ENCODE data around the gene SLC66A1. TPM values are rescaled to one million over a fixed set of nuclear protein-coding genes. Genes with fewer than 3 reads are reported as not detected.

The SLC66A1 gene
- total and polyA plus RNA-seq, 9 of the 15 experiments (the other 6 are each of a cell fraction or from before 2014, with no cell fraction given) = 1.2 to 40.8 (median 18.6) TPM

DNA sequence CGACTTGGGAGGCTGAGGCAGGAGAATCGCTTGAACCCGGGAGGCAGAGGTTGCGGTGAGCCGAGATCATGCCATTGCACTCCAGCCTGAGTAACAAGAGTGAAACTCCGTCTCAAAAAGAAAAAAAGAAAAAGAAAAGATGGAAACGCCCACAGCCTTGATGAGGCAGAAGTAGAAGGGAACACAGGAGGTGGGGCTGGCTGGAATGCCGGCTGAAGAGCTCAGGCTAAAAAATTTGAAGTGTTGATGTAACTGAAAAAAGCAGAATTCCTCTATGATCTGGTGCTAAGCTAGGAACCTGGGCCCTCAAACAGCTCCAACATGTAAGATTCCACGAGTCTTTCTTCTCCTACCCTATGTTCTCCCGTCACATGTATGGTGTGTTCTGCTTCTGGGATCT is 53.6 kb downstream of the SLC66A1 start:
- no peak overlapping the region for H2AFZ ChIP-seq (ENCODE audit: low read depth, low read length)
- BruUV-seq (replicated peaks) = no TSS peak
- WGBS (ENCODE audit: insufficient coverage, low coverage, missing lambda C conversion rate) = 89% methylated on average over 8 of the region's 10 CpGs
- H3K9me3 ChIP-seq (replicated peaks; ENCODE audit: control insufficient read depth, insufficient read depth, low read depth, low read length) = no peaks in the 10 kb centered on the region
- no peak overlapping the region for H3K4me2 ChIP-seq (ENCODE audit: insufficient read depth, low read length)
- H3K79me2 ChIP-seq (ENCODE audit: control insufficient read depth, insufficient read depth, low read length) = no peaks in the 10 kb centered on the region
- H3K27me3 ChIP-seq (ENCODE audit: control insufficient read depth in 2 of 2, insufficient read depth in 2 of 2, low read length in 2 of 2) = no peaks in the 10 kb centered on the region
- intact Hi-C loops (cut with micrococcal nuclease) (no loop called here), in situ Hi-C loops (cut with MboI) (no loop called here)
- no peak for ATAC-seq
- no peak for DNase-seq (ENCODE audit: extremely low read depth in 1 of 4, low spot score in 3 of 4)
- peaks cover 13% of the 10 kb centered on the region for H4K20me1 ChIP-seq (replicated peaks; ENCODE audit: control insufficient read depth, insufficient read depth, low read length)
- H3K36me3 ChIP-seq (ENCODE audit: control insufficient read depth, insufficient read depth, low read length) = no peaks in the 10 kb centered on the region; the same call in 2 of the 3 replicates
- FAIRE-seq = no peak
- ChIA-PET CTCF (ENCODE audit: low intra/inter-chr PET ratio) (no interaction called here), POLR2A (no interaction called here)
- H3K27ac ChIP-seq (ENCODE audit: extremely low read depth, low read depth, low read length) = no peak overlapping the region
- H3K9me1 ChIP-seq (ENCODE audit: control insufficient read depth, insufficient read depth, low read length) = peaks cover 6% of the 10 kb centered on the region
- H3K9ac ChIP-seq (ENCODE audit: insufficient read depth in 1 of 2, low read depth in 2 of 2, low read length in 2 of 2) = no peak overlapping the region
- peaks cover 0 to 8% of the 10 kb centered on the region in 2 experiments; a peak in 2 of 5 replicates for H3K4me1 ChIP-seq (replicated peaks in 1 of 2; ENCODE audit: control insufficient read depth in 2 of 2, insufficient read depth in 2 of 2, low read length in 2 of 2)
- H3K4me3 ChIP-seq = no peak overlapping the region
- TF ChIP-seq ZNF717 (CRISPR knock-in tag; IDR thresholded peaks at IDR 0.05) (no peak), NR2C1 (IDR thresholded peaks at IDR 0.05) (no peak), NR2C1 (tag; IDR thresholded peaks at IDR 0.05) (no peak), ZSCAN32 (CRISPR knock-in tag; IDR thresholded peaks at IDR 0.05) (no peak), PCBP2 (IDR thresholded peaks at IDR 0.05; ENCODE audit: low read depth, low read length, poor library complexity, severe bottlenecking) (no peak), CCNT2 (IDR thresholded peaks at IDR 0.05; ENCODE audit: borderline replicate concordance, extremely low read depth, insufficient read length, low read depth, low read length) (no peak), ZNF354B (CRISPR knock-in tag; IDR thresholded peaks at IDR 0.05) (no peak), PTTG1 (tag; IDR thresholded peaks at IDR 0.05; ENCODE audit: low read depth) (no peak), ZNF76 (CRISPR knock-in tag; IDR thresholded peaks at IDR 0.05; ENCODE audit: borderline replicate concordance) (no peak)
- TF ChIP-seq, protein P1, sequence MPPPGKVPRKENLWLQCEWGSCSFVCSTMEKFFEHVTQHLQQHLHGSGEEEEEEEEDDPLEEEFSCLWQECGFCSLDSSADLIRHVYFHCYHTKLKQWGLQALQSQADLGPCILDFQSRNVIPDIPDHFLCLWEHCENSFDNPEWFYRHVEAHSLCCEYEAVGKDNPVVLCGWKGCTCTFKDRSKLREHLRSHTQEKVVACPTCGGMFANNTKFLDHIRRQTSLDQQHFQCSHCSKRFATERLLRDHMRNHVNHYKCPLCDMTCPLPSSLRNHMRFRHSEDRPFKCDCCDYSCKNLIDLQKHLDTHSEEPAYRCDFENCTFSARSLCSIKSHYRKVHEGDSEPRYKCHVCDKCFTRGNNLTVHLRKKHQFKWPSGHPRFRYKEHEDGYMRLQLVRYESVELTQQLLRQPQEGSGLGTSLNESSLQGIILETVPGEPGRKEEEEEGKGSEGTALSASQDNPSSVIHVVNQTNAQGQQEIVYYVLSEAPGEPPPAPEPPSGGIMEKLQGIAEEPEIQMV (tag; conservative IDR thresholded peaks at IDR 0.05; ENCODE audit: low read depth) = no peak
- TF ChIP-seq, protein P2, sequence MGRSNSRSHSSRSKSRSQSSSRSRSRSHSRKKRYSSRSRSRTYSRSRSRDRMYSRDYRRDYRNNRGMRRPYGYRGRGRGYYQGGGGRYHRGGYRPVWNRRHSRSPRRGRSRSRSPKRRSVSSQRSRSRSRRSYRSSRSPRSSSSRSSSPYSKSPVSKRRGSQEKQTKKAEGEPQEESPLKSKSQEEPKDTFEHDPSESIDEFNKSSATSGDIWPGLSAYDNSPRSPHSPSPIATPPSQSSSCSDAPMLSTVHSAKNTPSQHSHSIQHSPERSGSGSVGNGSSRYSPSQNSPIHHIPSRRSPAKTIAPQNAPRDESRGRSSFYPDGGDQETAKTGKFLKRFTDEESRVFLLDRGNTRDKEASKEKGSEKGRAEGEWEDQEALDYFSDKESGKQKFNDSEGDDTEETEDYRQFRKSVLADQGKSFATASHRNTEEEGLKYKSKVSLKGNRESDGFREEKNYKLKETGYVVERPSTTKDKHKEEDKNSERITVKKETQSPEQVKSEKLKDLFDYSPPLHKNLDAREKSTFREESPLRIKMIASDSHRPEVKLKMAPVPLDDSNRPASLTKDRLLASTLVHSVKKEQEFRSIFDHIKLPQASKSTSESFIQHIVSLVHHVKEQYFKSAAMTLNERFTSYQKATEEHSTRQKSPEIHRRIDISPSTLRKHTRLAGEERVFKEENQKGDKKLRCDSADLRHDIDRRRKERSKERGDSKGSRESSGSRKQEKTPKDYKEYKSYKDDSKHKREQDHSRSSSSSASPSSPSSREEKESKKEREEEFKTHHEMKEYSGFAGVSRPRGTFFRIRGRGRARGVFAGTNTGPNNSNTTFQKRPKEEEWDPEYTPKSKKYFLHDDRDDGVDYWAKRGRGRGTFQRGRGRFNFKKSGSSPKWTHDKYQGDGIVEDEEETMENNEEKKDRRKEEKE (IDR thresholded peaks at IDR 0.05; ENCODE audit: borderline replicate concordance in 1 of 2, control insufficient read depth in 1 of 2, low read depth in 2 of 2, low read length in 1 of 2) = no peak
- TF ChIP-seq, protein P3, sequence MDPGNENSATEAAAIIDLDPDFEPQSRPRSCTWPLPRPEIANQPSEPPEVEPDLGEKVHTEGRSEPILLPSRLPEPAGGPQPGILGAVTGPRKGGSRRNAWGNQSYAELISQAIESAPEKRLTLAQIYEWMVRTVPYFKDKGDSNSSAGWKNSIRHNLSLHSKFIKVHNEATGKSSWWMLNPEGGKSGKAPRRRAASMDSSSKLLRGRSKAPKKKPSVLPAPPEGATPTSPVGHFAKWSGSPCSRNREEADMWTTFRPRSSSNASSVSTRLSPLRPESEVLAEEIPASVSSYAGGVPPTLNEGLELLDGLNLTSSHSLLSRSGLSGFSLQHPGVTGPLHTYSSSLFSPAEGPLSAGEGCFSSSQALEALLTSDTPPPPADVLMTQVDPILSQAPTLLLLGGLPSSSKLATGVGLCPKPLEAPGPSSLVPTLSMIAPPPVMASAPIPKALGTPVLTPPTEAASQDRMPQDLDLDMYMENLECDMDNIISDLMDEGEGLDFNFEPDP (CRISPR knock-in tag; IDR thresholded peaks at IDR 0.05) = no peak
- TF ChIP-seq, protein P4, sequence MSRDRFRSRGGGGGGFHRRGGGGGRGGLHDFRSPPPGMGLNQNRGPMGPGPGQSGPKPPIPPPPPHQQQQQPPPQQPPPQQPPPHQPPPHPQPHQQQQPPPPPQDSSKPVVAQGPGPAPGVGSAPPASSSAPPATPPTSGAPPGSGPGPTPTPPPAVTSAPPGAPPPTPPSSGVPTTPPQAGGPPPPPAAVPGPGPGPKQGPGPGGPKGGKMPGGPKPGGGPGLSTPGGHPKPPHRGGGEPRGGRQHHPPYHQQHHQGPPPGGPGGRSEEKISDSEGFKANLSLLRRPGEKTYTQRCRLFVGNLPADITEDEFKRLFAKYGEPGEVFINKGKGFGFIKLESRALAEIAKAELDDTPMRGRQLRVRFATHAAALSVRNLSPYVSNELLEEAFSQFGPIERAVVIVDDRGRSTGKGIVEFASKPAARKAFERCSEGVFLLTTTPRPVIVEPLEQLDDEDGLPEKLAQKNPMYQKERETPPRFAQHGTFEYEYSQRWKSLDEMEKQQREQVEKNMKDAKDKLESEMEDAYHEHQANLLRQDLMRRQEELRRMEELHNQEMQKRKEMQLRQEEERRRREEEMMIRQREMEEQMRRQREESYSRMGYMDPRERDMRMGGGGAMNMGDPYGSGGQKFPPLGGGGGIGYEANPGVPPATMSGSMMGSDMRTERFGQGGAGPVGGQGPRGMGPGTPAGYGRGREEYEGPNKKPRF (IDR thresholded peaks at IDR 0.05; ENCODE audit: low read depth, low read length) = no peak

All from K562 (cell line).